Esophagus squamous epithelium (tissue), 5 donors: ENCODE measurements around the gene DENND1A. TPM values are rescaled to one million over a fixed set of nuclear protein-coding genes. Genes with fewer than 3 reads are reported as not detected.

Experiments used
- DNase-seq: peaks from one replicate; lab custom pipeline; 2025; lab: John Stamatoyannopoulos, UW
- H3K27ac ChIP-seq, 4 donors: fragments of 200-600 bp; sonication (generic); one replicate each; pipeline ENCODE4 v1.5.1; 2016 to 2019; ENCODE audit warnings: mild to moderate bottlenecking in 1 of 4
- H3K27me3 ChIP-seq, 4 donors: fragments of 200-600 bp; sonication (generic); 1 replicate in 3 of 4; 2 replicates in 1 of 4; pipeline versions ENCODE4 v1.5.1 to v1.6.0; 2017 to 2021; ENCODE audit warnings: antibody characterized with exemption in 1 of 4
- H3K36me3 ChIP-seq, 3 donors: fragments of 200-600 bp; sonication (generic); one replicate each; pipeline ENCODE4 v1.5.1; 2016 to 2019
- H3K4me1 ChIP-seq, 3 donors: fragments of 200-600 bp; sonication (generic); one replicate each; pipeline ENCODE4 v1.5.1; 2017 to 2019
- H3K4me3 ChIP-seq, 4 donors: fragments of 200-600 bp; sonication (generic); 1 replicate in 3 of 4; 2 replicates in 1 of 4; pipeline ENCODE4 v1.5.1; 2016 to 2019; ENCODE audit warnings: mild to moderate bottlenecking in 2 of 4, moderate library complexity in 1 of 4
- H3K9me3 ChIP-seq, 3 donors: fragments of 200-600 bp; sonication (generic); one replicate each; pipeline ENCODE4 v1.5.1; 2016 to 2019
- POLR2A ChIP-seq, 4 donors: fragments of 450-650 bp; IDR thresholded peaks; one replicate each; pipeline ENCODE4 v1.6.1; 2017; ENCODE audit warnings: antibody characterized with exemption in 4 of 4, mild to moderate bottlenecking in 4 of 4, moderate library complexity in 3 of 4
- WGBS, 2 donors: methylation state at CpG; one replicate each; pipeline ENCODE4 v1.1.5; 2018; 5-methylcytosine and 5-hydroxymethylcytosine counted together
- intact Hi-C: fragments of 100-400 bp; cut with DNase I; formaldehyde crosslinking; loops from one replicate; pipeline ENCODE4 v1.15.0; 2022
- total RNA-seq, 4 donors: library from RNA; depleted of rRNA; stranded (reverse); fragments of >200 nt; gene quantifications; one replicate each; pipeline ENCODE4 v1.1.0, GENCODE V29; 2016
- TF ChIP-seq, protein P1 (sequence below), 6 experiments: fragments of 450-650 bp in 4 of 6; fragments of 200-600 bp in 2 of 6; sonication (generic) in 2 of 6; IDR thresholded peaks; one replicate each; pipeline ENCODE4 v1.5.1; 2016 to 2019; ENCODE audit warnings: antibody characterized with exemption in 6 of 6, mild to moderate bottlenecking in 4 of 6, moderate library complexity in 4 of 6
- donor health status: DM: yes; HTN: yes; CAD: no.

Gene DENND1A
- total RNA-seq, 4 donors from 2014 or later: 5.3 to 16.0 (median 12.9) TPM

DNA sequence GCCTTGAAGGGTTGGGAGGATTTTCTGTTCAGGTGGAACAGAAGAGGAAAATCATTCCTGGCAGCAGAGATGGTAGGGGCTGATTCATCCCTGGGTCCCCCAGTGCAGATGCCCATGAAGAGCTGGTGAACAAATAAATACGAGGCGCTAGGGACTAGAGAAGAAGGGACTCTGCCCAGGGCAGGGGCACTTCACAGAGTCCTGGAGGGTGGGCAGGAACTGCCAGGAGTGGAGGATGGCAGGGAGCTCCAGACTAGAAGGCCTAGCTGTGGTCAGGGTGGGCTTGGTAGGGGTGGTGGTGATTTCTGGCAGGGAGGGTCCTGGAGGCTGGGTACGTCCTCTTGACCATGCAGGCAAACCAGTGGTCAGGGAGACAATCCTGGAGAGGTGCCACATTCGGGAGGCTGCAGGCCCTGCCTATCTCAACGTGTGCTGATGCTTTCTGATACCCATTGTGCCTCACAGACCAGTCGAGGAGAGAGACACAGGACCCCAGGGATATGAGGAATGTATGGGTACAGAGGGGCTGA lies 504.0 kb downstream of the DENND1A start:
- intact Hi-C loops: no loop called here
- Histone ChIP-seq H3K9me3 (peaks cover 0 to 5% (median 0%) of the 10 kb centered on the region in 3 donors), H3K4me3 (no peak overlapping the region), H3K4me1 (no peaks in the 10 kb centered on the region), H3K27me3 (no peaks in the 10 kb centered on the region), H3K27ac (no peak overlapping the region), H3K36me3 (peaks cover 0 to 34% (median 0%) of the 10 kb centered on the region in 3 donors)
- TF ChIP-seq, protein P1, sequence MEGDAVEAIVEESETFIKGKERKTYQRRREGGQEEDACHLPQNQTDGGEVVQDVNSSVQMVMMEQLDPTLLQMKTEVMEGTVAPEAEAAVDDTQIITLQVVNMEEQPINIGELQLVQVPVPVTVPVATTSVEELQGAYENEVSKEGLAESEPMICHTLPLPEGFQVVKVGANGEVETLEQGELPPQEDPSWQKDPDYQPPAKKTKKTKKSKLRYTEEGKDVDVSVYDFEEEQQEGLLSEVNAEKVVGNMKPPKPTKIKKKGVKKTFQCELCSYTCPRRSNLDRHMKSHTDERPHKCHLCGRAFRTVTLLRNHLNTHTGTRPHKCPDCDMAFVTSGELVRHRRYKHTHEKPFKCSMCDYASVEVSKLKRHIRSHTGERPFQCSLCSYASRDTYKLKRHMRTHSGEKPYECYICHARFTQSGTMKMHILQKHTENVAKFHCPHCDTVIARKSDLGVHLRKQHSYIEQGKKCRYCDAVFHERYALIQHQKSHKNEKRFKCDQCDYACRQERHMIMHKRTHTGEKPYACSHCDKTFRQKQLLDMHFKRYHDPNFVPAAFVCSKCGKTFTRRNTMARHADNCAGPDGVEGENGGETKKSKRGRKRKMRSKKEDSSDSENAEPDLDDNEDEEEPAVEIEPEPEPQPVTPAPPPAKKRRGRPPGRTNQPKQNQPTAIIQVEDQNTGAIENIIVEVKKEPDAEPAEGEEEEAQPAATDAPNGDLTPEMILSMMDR (IDR thresholded peaks at IDR 0.05): no peak
- no peak for TF ChIP-seq POLR2A (IDR thresholded peaks at IDR 0.05)
- no peak for DNase-seq
- WGBS, 2 donors: 84 to 98% methylated on average over 3 to 6 of the region's 6 CpGs

GRCh38 chr9:123425261-123425821 lies 504.6 kb downstream of the DENND1A start:
- intact Hi-C loops: no loop called here
- no peak for TF ChIP-seq POLR2A (IDR thresholded peaks at IDR 0.05)
- TF ChIP-seq, protein P1 (IDR thresholded peaks at IDR 0.05): no peak

GRCh38 chr9:123424552-123425225 lies 505.2 kb downstream of the DENND1A start:
- Histone ChIP-seq H3K4me3 (no peak overlapping the region), H3K27ac (no peak overlapping the region), H3K36me3 (peaks cover 0 to 36% (median 0%) of the 10 kb centered on the region in 3 donors), H3K27me3 (no peaks in the 10 kb centered on the region), H3K9me3 (peaks cover 0 to 5% (median 0%) of the 10 kb centered on the region in 3 donors), H3K4me1 (no peaks in the 10 kb centered on the region)
- intact Hi-C loops: no loop called here
- WGBS, 2 donors: 89 to 97% methylated on average over 6 of the region's 6 CpGs
- TF ChIP-seq, protein P1 (IDR thresholded peaks at IDR 0.05): no peak
- no peak for TF ChIP-seq POLR2A (IDR thresholded peaks at IDR 0.05)
- DNase-seq: no peak

More at GRCh38 chr9:123425261-123425821, 504.6 kb downstream of the DENND1A start:
- Histone ChIP-seq H3K4me3 (no peak overlapping the region), H3K27me3 (no peaks in the 10 kb centered on the region), H3K9me3 (peaks cover 0 to 5% (median 0%) of the 10 kb centered on the region in 3 donors), H3K4me1 (no peaks in the 10 kb centered on the region), H3K27ac (no peak overlapping the region), H3K36me3 (peaks cover 0 to 34% (median 0%) of the 10 kb centered on the region in 3 donors)
- 88 to 89% methylated on average over 3 to 10 of the region's 20 CpGs for WGBS, 2 donors
- DNase-seq: no peak

- WGBS, 2 donors: 91 to 99% methylated on average over 5 of the region's 5 CpGs
- no peak overlapping the region for H3K27ac ChIP-seq
- DNase-seq: no peak
These were observed 505.8 kb downstream of the DENND1A start for GRCh38 chr9:123424131-123424530.

More at GRCh38 chr9:123424131-123424530, 505.8 kb downstream of the DENND1A start:
- Histone ChIP-seq H3K36me3 (peaks cover 0 to 41% (median 0%) of the 10 kb centered on the region in 3 donors), H3K4me3 (no peak overlapping the region), H3K27me3 (no peaks in the 10 kb centered on the region), H3K9me3 (peaks cover 0 to 1% (median 0%) of the 10 kb centered on the region in 3 donors), H3K4me1 (no peaks in the 10 kb centered on the region)
- TF ChIP-seq, protein P1 (IDR thresholded peaks at IDR 0.05): no peak
- TF ChIP-seq POLR2A (IDR thresholded peaks at IDR 0.05): no peak
- intact Hi-C loops: no loop called here
